Measurements from ENCODE around the gene ATOH8.

The ATOH8 gene

GRCh38 chr2:85735691-85736090 lies 18.1 kb upstream of the ATOH8 start:
- DNase-seq (ENCODE audit: low read depth in 4 of 4, low spot score in 1 of 4) = no peak

GRCh38 chr2:85736456-85737355 lies 17.1 kb upstream of the ATOH8 start:
- no peak for DNase-seq (ENCODE audit: low read depth in 4 of 4, low spot score in 1 of 4)

- DNase-seq (ENCODE audit: low read depth in 4 of 4, low spot score in 1 of 4) = no peak
Observed at GRCh38 chr2:85737481-85737880, 16.3 kb upstream of the ATOH8 start.

- DNase-seq (ENCODE audit: low read depth in 4 of 4, low spot score in 1 of 4) = no peak
Observed at GRCh38 chr2:85737961-85738360, 15.8 kb upstream of the ATOH8 start.

- DNase-seq (ENCODE audit: low read depth in 4 of 4, low spot score in 1 of 4) = no peak
Observed at GRCh38 chr2:85740193-85740592, 13.6 kb upstream of the ATOH8 start.

- DNase-seq (ENCODE audit: low read depth in 4 of 4, low spot score in 1 of 4) = no peak
Observed at GRCh38 chr2:85741211-85741832, 12.5 kb upstream of the ATOH8 start.

GRCh38 chr2:85741833-85742455 lies 11.8 kb upstream of the ATOH8 start:
- DNase-seq (ENCODE audit: low read depth in 4 of 4, low spot score in 1 of 4) = no peak

- no peak for DNase-seq (ENCODE audit: low read depth in 4 of 4, low spot score in 1 of 4)
Observed at GRCh38 chr2:85743304-85743978, 10.3 kb upstream of the ATOH8 start.

GRCh38 chr2:85744055-85744454 lies 9.7 kb upstream of the ATOH8 start:
- DNase-seq (ENCODE audit: low read depth in 4 of 4, low spot score in 1 of 4) = no peak

- DNase-seq (ENCODE audit: low read depth in 4 of 4, low spot score in 1 of 4) = no peak
Observed at GRCh38 chr2:85744741-85745601, 8.8 kb upstream of the ATOH8 start.

- no peak for DNase-seq (ENCODE audit: low read depth in 4 of 4, low spot score in 1 of 4)
Observed at GRCh38 chr2:85745619-85746018, 8.2 kb upstream of the ATOH8 start.

GRCh38 chr2:85746321-85747004 lies 7.3 kb upstream of the ATOH8 start:
- DNase-seq (ENCODE audit: low read depth in 4 of 4, low spot score in 1 of 4) = no peak

GRCh38 chr2:85747441-85747840 lies 6.3 kb upstream of the ATOH8 start:
- no peak for DNase-seq (ENCODE audit: low read depth in 4 of 4, low spot score in 1 of 4)

- no peak for DNase-seq (ENCODE audit: low read depth in 4 of 4, low spot score in 1 of 4)
Observed at GRCh38 chr2:85748039-85748734, 5.6 kb upstream of the ATOH8 start.

- DNase-seq (ENCODE audit: low read depth in 4 of 4, low spot score in 1 of 4) = no peak
Observed at GRCh38 chr2:85748985-85749875, 4.6 kb upstream of the ATOH8 start.

- DNase-seq (ENCODE audit: low read depth in 4 of 4, low spot score in 1 of 4) = peak in 1 of 4 experiments; percentile 49
Observed at GRCh38 chr2:85750587-85751575, 2.9 kb upstream of the ATOH8 start.

GRCh38 chr2:85751627-85752026 lies 2.2 kb upstream of the ATOH8 start:
- DNase-seq (ENCODE audit: low read depth in 4 of 4, low spot score in 1 of 4) = no peak
